Measurements from ENCODE around the gene MOB2.
"Not testable (repeated sequence)": the region's sequence is repeated elsewhere in the genome, so short reads cannot be mapped to it uniquely, and the experiment has no call there.

Gene MOB2

GRCh38 chr11:1518301-1518700 lies 31.7 kb upstream of the MOB2 start:
- no peak for DNase-seq (ENCODE audit: low read depth, low spot score)

GRCh38 chr11:1517117-1518005 lies 30.8 kb upstream of the MOB2 start:
- no peak for DNase-seq (ENCODE audit: low read depth, low spot score)

- DNase-seq (ENCODE audit: low read depth, low spot score): no peak
Measured at GRCh38 chr11:1516273-1517067, 29.9 kb upstream of the MOB2 start.

GRCh38 chr11:1515082-1516060 lies 28.8 kb upstream of the MOB2 start:
- no peak for DNase-seq (ENCODE audit: low read depth, low spot score)

GRCh38 chr11:1514336-1515061 lies 27.9 kb upstream of the MOB2 start:
- no peak for DNase-seq (ENCODE audit: low read depth, low spot score)

GRCh38 chr11:1513326-1514296 lies 27.0 kb upstream of the MOB2 start:
- no peak for DNase-seq (ENCODE audit: low read depth, low spot score)

GRCh38 chr11:1512531-1513258 lies 26.1 kb upstream of the MOB2 start:
- DNase-seq (ENCODE audit: low read depth, low spot score): peak; percentile 52

GRCh38 chr11:1511937-1512496 lies 25.4 kb upstream of the MOB2 start:
- no peak for DNase-seq (ENCODE audit: low read depth, low spot score)

- no peak for DNase-seq (ENCODE audit: low read depth, low spot score)
Measured at GRCh38 chr11:1510928-1511327, 24.3 kb upstream of the MOB2 start.

- not testable (repeated sequence) for DNase-seq (ENCODE audit: low read depth, low spot score)
Measured at GRCh38 chr11:1510351-1510750, 23.8 kb upstream of the MOB2 start.

GRCh38 chr11:1509626-1510255 lies 23.2 kb upstream of the MOB2 start:
- DNase-seq (ENCODE audit: low read depth, low spot score): no peak

- DNase-seq (ENCODE audit: low read depth, low spot score): no peak
Measured at GRCh38 chr11:1508986-1509385, 22.4 kb upstream of the MOB2 start.

GRCh38 chr11:1508491-1508891 lies 21.9 kb upstream of the MOB2 start:
- no peak for DNase-seq (ENCODE audit: low read depth, low spot score)

GRCh38 chr11:1507381-1508140 lies 21.0 kb upstream of the MOB2 start:
- no peak for DNase-seq (ENCODE audit: low read depth, low spot score)

GRCh38 chr11:1506981-1507380 lies 20.4 kb upstream of the MOB2 start:
- DNase-seq (ENCODE audit: low read depth, low spot score): no peak

GRCh38 chr11:1505480-1505879 lies 18.9 kb upstream of the MOB2 start:
- DNase-seq (ENCODE audit: low read depth, low spot score): peak; percentile 7

GRCh38 chr11:1504581-1505290 lies 18.2 kb upstream of the MOB2 start:
- DNase-seq (ENCODE audit: low read depth, low spot score): no peak
